Hippocampal formation (tissue), 2 donors: Measurements from ENCODE around the gene GGA3.
"Not testable (repeated sequence)": the region's sequence is repeated elsewhere in the genome, so short reads cannot be mapped to it uniquely, and the experiment has no call there.

Experiments used
- DNase-seq, 2 donors: peaks; one replicate each; lab custom pipeline; 2025; lab: John Stamatoyannopoulos, UW

The GGA3 gene

GRCh38 chr17:75219815-75220214 lies 41.6 kb downstream of the GGA3 start:
- no peak for DNase-seq

GRCh38 chr17:75218131-75218530 lies 43.3 kb downstream of the GGA3 start:
- DNase-seq: no peak

GRCh38 chr17:75209061-75209460 lies 52.3 kb downstream of the GGA3 start:
- DNase-seq: no peak

GRCh38 chr17:75208161-75208560 lies 53.2 kb downstream of the GGA3 start:
- no peak for DNase-seq

- no peak for DNase-seq
Observed at GRCh38 chr17:75207760-75208159, 53.6 kb downstream of the GGA3 start.

- not testable (repeated sequence) for DNase-seq
Observed at GRCh38 chr17:75207050-75207407, 54.4 kb downstream of the GGA3 start.

GRCh38 chr17:75205793-75206163 lies 55.6 kb downstream of the GGA3 start:
- DNase-seq: no peak

- DNase-seq: peak; percentile 86 to 96
Observed at GRCh38 chr17:75205037-75205792, 56.2 kb downstream of the GGA3 start, which contains the start of gene NUP85. Gene NUP85, plus strand, starts transcription at chr17:75205679. Its CDS starts 83 bp downstream, at chr17:75205762.

- no peak for DNase-seq
Observed at GRCh38 chr17:75199886-75200618, 61.4 kb downstream of the GGA3 start.

GRCh38 chr17:75194879-75195278 lies 66.5 kb downstream of the GGA3 start:
- no peak for DNase-seq

- no peak for DNase-seq
Observed at GRCh38 chr17:75191584-75191983, 69.8 kb downstream of the GGA3 start.

GRCh38 chr17:75188614-75189013 lies 72.8 kb downstream of the GGA3 start:
- no peak for DNase-seq
